OCI-LY7 (cell line): ENCODE data around the gene GNG11. TPM values are rescaled to one million over a fixed set of nuclear protein-coding genes. Genes with fewer than 3 reads are reported as not detected.

Source experiments
- BruUV-seq: library from RNA; stranded (reverse); fragments of 400-500 nt; replicated peaks from 2 replicates; lab custom pipeline; 2021; lab: Mats Ljungman, UMichigan
- CTCF ChIA-PET: fragments of 300-600 bp; sonication (Branson Sonifier 250); formaldehyde crosslinking; loops from one replicate; lab custom pipeline; 2022; ENCODE audit warnings: antibody characterized with exemption; ENCODE audit not compliant: unreplicated experiment; lab: Charles Lee
- POLR2A ChIA-PET: fragments of 300-600 bp; sonication (Branson Sonifier 250); formaldehyde crosslinking; loops from one replicate; lab custom pipeline; 2022; ENCODE audit warnings: antibody characterized with exemption; lab: Charles Lee
- DNase-seq: peaks from one replicate; pipeline ENCODE4 v3.0.0-alpha.2; 2015; ENCODE audit warnings: low spot score
- H2AFZ ChIP-seq: fragments of 200-600 bp; sonication (generic), shearing (Covaris generic); 2 replicates; pipeline ENCODE4 v1.6.1; 2014; ENCODE audit warnings: mild to moderate bottlenecking, antibody characterized with exemption, low read length, moderate library complexity
- H3K27ac ChIP-seq: fragments of 200-600 bp; sonication (generic); 2 replicates; pipeline ENCODE4 v1.5.1; 2014; ENCODE audit warnings: mixed run types, low read depth, mild to moderate bottlenecking, moderate library complexity, low read length, inconsistent platforms; ENCODE audit not compliant: poor library complexity, severe bottlenecking
- H3K36me3 ChIP-seq: fragments of 200-600 bp; sonication (generic); 2 replicates; pipeline ENCODE4 v1.6.1; 2014; ENCODE audit warnings: mild to moderate bottlenecking, antibody characterized with exemption, low read length, moderate library complexity, mixed read lengths; ENCODE audit not compliant: insufficient read depth
- H3K4me1 ChIP-seq: fragments of 200-600 bp; sonication (generic); 2 replicates; pipeline ENCODE4 v1.5.1; 2014; ENCODE audit warnings: mild to moderate bottlenecking, low read length; ENCODE audit not compliant: insufficient read depth, poor library complexity, severe bottlenecking
- H3K4me2 ChIP-seq: fragments of 200-600 bp; sonication (generic); 2 replicates; pipeline ENCODE4 v1.6.1; 2014; ENCODE audit warnings: mild to moderate bottlenecking, low read length
- H3K4me3 ChIP-seq: fragments of 200-600 bp; sonication (generic); 2 replicates; pipeline ENCODE4 v1.5.1; 2014; ENCODE audit warnings: mild to moderate bottlenecking, low read depth, low read length; ENCODE audit not compliant: poor library complexity, severe bottlenecking
- H3K79me2 ChIP-seq: fragments of 200-600 bp; sonication (generic); 2 replicates; pipeline ENCODE4 v1.6.1; 2016; ENCODE audit warnings: low read depth, mild to moderate bottlenecking, low read length, moderate library complexity, mixed read lengths; ENCODE audit not compliant: insufficient read depth
- H3K9me2 ChIP-seq: fragments of 200-600 bp; sonication (generic); 2 replicates; pipeline ENCODE4 v1.6.1; 2016; ENCODE audit warnings: mild to moderate bottlenecking, low read length, mixed read lengths; ENCODE audit not compliant: insufficient read depth
- H3K9me3 ChIP-seq: fragments of 200-600 bp; sonication (generic); 2 replicates; pipeline ENCODE4 v1.6.1; 2014; ENCODE audit warnings: mild to moderate bottlenecking, mixed run types, low read length, mixed read lengths
- H4K20me1 ChIP-seq: fragments of 200-600 bp; sonication (generic); 2 replicates; pipeline ENCODE4 v1.6.1; 2014; ENCODE audit warnings: mild to moderate bottlenecking, antibody characterized with exemption, low read length, moderate library complexity, mixed read lengths; ENCODE audit not compliant: insufficient read depth
- EZH2phosphoT487 ChIP-seq: fragments of 200-600 bp; sonication (generic); IDR thresholded peaks from 2 replicates; pipeline ENCODE4 v1.6.1; 2018; ENCODE audit warnings: low read depth, borderline replicate concordance, mild to moderate bottlenecking, mixed run types, antibody characterized with exemption, low read length, moderate library complexity, mixed read lengths
- intact Hi-C: fragments of 100-400 bp; cut with micrococcal nuclease; formaldehyde crosslinking; loops from one replicate; pipeline ENCODE4 v1.10.0; 2022; ENCODE audit not compliant: unreplicated experiment
- total RNA-seq, 2 experiments: library from RNA; depleted of rRNA in 1 of 2; stranded (reverse); fragments of >200 nt in 1 of 2; shearing (Covaris generic) in 1 of 2; gene quantifications; 2 replicates each; pipeline ENCODE4 v1.2.3, GENCODE V29; 2014 to 2022
- TF ChIP-seq, protein P1 (sequence below): fragments of 200-600 bp; sonication (generic); conservative IDR thresholded peaks from 2 replicates; pipeline ENCODE4 v1.5.1; 2014; ENCODE audit warnings: mild to moderate bottlenecking, antibody characterized with exemption, low read length, moderate library complexity, mixed read lengths

GNG11 gene
- total RNA-seq, 2 experiments from 2014 or later, result 0.82 to 1.2 TPM

DNA sequence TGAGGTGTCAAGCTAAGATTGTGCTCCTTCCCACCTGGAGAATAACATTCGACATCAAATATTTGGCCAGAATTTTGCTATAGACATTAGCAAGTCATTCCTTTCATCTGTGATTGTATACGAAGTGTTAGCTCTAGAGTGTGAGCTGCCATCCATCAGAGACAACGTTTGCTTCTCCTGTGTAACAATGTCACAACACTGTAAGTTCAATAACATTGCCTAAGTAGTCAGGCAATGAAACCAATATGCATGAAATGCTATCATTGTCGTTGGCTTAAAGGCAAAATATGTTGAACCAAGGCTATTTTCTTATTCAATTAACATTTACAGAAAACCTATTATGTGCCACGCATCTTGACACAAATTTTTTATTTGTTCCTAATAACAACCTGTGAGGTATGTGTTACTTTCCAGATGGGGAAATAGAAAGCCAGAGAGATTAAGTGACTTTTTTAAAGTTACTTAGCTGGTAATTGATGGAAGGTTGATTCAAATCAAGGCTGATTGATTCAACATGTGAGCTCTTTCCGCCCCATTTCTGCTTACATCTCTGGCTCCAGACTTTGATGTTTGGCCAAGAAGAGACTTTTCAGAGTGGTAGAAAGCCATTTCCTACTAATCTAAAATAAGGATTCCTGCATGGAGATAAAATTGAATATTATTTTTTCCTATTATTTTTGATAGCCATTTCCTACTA lies 50.6 kb downstream of the GNG11 start:
- no peak overlapping the region for H2AFZ ChIP-seq
- ChIA-PET CTCF (no interaction called here), POLR2A (interaction anchor here (0.7 to 1.7 kb wide), 5 partner anchors 23 to 1954 kb away, joined by 3 to 7 read pairs (median 3); no protein-coding TSS in a partner anchor)
- no peaks in the 10 kb centered on the region for H3K36me3 ChIP-seq
- H3K9me3 ChIP-seq, result no peaks in the 10 kb centered on the region
- H3K4me2 ChIP-seq, result no peak overlapping the region
- no peak for TF ChIP-seq EZH2phosphoT487
- TF ChIP-seq, protein P1, sequence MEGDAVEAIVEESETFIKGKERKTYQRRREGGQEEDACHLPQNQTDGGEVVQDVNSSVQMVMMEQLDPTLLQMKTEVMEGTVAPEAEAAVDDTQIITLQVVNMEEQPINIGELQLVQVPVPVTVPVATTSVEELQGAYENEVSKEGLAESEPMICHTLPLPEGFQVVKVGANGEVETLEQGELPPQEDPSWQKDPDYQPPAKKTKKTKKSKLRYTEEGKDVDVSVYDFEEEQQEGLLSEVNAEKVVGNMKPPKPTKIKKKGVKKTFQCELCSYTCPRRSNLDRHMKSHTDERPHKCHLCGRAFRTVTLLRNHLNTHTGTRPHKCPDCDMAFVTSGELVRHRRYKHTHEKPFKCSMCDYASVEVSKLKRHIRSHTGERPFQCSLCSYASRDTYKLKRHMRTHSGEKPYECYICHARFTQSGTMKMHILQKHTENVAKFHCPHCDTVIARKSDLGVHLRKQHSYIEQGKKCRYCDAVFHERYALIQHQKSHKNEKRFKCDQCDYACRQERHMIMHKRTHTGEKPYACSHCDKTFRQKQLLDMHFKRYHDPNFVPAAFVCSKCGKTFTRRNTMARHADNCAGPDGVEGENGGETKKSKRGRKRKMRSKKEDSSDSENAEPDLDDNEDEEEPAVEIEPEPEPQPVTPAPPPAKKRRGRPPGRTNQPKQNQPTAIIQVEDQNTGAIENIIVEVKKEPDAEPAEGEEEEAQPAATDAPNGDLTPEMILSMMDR, result no peak
- H3K9me2 ChIP-seq, result no peaks in the 10 kb centered on the region
- intact Hi-C loops, result no loop called here
- no peaks in the 10 kb centered on the region for H3K4me1 ChIP-seq
- no peak overlapping the region for H3K27ac ChIP-seq
- H4K20me1 ChIP-seq, result no peaks in the 10 kb centered on the region
- H3K79me2 ChIP-seq, result no peaks in the 10 kb centered on the region
- no peak overlapping the region for H3K4me3 ChIP-seq
- BruUV-seq, result no TSS peak
- DNase-seq, result no peak

DNA sequence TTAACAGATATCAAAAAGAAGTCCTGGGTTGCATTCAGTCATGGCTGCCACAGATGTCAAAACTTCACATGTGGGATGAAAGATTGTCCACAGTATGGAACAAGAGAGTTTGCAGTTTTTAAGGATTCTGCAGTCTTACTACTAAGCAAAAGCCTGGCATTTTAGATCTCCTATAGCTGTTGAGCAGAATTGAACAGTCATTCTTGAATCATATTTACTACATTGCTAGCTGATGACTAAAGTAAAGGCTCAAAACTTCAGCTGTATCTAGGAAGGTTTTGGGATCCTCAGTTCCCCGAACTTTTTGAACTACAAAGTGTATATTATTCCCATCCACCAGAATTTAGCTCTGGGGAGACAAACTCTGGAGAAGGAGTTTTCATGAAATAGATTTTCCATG lies 51.6 kb downstream of the GNG11 start:
- no peak overlapping the region for H3K4me3 ChIP-seq
- no peak for DNase-seq
- H3K36me3 ChIP-seq, result no peaks in the 10 kb centered on the region
- no peaks in the 10 kb centered on the region for H4K20me1 ChIP-seq
- intact Hi-C loops, result no loop called here
- no peak for TF ChIP-seq EZH2phosphoT487
- TF ChIP-seq, protein P1, result no peak
- no peaks in the 10 kb centered on the region for H3K9me3 ChIP-seq
- no peak overlapping the region for H2AFZ ChIP-seq
- H3K27ac ChIP-seq, result no peak overlapping the region
- ChIA-PET CTCF (no interaction called here), POLR2A (interaction anchor here (0.7 to 1.3 kb wide), 4 partner anchors 12 to 1953 kb away, joined by 3 to 8 read pairs (median 4); no protein-coding TSS in a partner anchor)
- BruUV-seq, result no TSS peak
- H3K9me2 ChIP-seq, result no peaks in the 10 kb centered on the region
- no peak overlapping the region for H3K4me2 ChIP-seq
- no peaks in the 10 kb centered on the region for H3K4me1 ChIP-seq
- H3K79me2 ChIP-seq, result no peaks in the 10 kb centered on the region
